OCI-LY1 (cell line): ENCODE data around the gene RNF11.
A peak's percentile ranks its signal among the peaks of the same experiment; 100 is the strongest.

Experiments used
- H2AFZ ChIP-seq: fragments of 200-600 bp; sonication (generic), shearing (Covaris generic); 2 replicates; pipeline ENCODE4 v1.6.0; 2014; ENCODE audit warnings: antibody characterized with exemption, mild to moderate bottlenecking, low read length
- H3F3A ChIP-seq: fragments of 200-600 bp; sonication (generic), shearing (Covaris generic); 2 replicates; pipeline ENCODE4 v1.6.0; 2014; ENCODE audit warnings: mild to moderate bottlenecking, antibody characterized with exemption, low read length, moderate library complexity; ENCODE audit not compliant: insufficient read depth
- H3K27ac ChIP-seq: fragments of 200-600 bp; sonication (generic); 2 replicates; pipeline ENCODE4 v1.5.1; 2014; ENCODE audit warnings: low read length, mixed run types, mild to moderate bottlenecking, low read depth; ENCODE audit not compliant: poor library complexity, severe bottlenecking
- H3K27me3 ChIP-seq: fragments of 200-600 bp; sonication (generic); 2 replicates; pipeline ENCODE4 v1.6.0; 2014; ENCODE audit warnings: antibody characterized with exemption, mild to moderate bottlenecking, low read length, moderate library complexity; ENCODE audit not compliant: insufficient read depth
- H3K36me3 ChIP-seq: fragments of 200-600 bp; sonication (generic); 2 replicates; pipeline ENCODE4 v1.6.1; 2014; ENCODE audit warnings: mild to moderate bottlenecking, antibody characterized with exemption, low read length, moderate library complexity, mixed read lengths; ENCODE audit not compliant: insufficient read depth
- H3K4me1 ChIP-seq: fragments of 200-600 bp; sonication (generic); 2 replicates; pipeline ENCODE4 v1.5.1; 2014; ENCODE audit warnings: mild to moderate bottlenecking, low read length, moderate library complexity; ENCODE audit not compliant: insufficient read depth, severe bottlenecking
- H3K4me2 ChIP-seq: fragments of 200-600 bp; sonication (generic), shearing (Covaris generic); 2 replicates; pipeline ENCODE4 v1.6.1; 2014; ENCODE audit warnings: low read length
- H3K4me3 ChIP-seq: fragments of 200-600 bp; sonication (generic); 2 replicates; pipeline ENCODE4 v1.5.1; 2014; ENCODE audit warnings: low read length, low read depth, mild to moderate bottlenecking, mixed read lengths; ENCODE audit not compliant: poor library complexity, severe bottlenecking
- H3K79me2 ChIP-seq: fragments of 200-600 bp; shearing (Covaris generic); 2 replicates; pipeline ENCODE4 v1.6.1; 2016; ENCODE audit warnings: mixed run types, low read length, mixed read lengths; ENCODE audit not compliant: insufficient read depth
- H3K9ac ChIP-seq: fragments of 200-600 bp; sonication (generic), shearing (Covaris generic); 2 replicates; pipeline ENCODE4 v1.6.1; 2014; ENCODE audit warnings: mild to moderate bottlenecking, low read length, mixed read lengths
- H3K9me2 ChIP-seq: fragments of 200-600 bp; sonication (generic), shearing (Covaris generic); 2 replicates; pipeline ENCODE4 v1.6.1; 2014; ENCODE audit warnings: low read depth, mild to moderate bottlenecking, low read length, mixed read lengths
- H3K9me3 ChIP-seq: fragments of 200-600 bp; shearing (Covaris generic); 2 replicates; pipeline ENCODE4 v1.6.1; 2014; ENCODE audit warnings: low read length, mixed read lengths
- H4K20me1 ChIP-seq: fragments of 200-600 bp; sonication (generic), shearing (Covaris generic); 2 replicates; pipeline ENCODE4 v1.6.0; 2016; ENCODE audit warnings: mild to moderate bottlenecking, low read length; ENCODE audit not compliant: insufficient read depth
- EZH2 ChIP-seq: fragments of 200-600 bp; sonication (generic), shearing (Covaris generic); IDR thresholded peaks from 2 replicates; pipeline ENCODE4 v1.8.0; 2017; ENCODE audit warnings: borderline replicate concordance, mixed run types, mild to moderate bottlenecking, antibody characterized with exemption, low read length, moderate library complexity, mixed read lengths
- TF ChIP-seq, protein P1 (sequence below): fragments of 200-600 bp; sonication (generic), shearing (Covaris generic); IDR thresholded peaks from 2 replicates; pipeline ENCODE4 v1.5.1; 2017; ENCODE audit warnings: mild to moderate bottlenecking, antibody characterized with exemption, low read length, moderate library complexity, mixed read lengths

RNF11 gene

GRCh38 chr1:51190961-51191360 is 45.1 kb upstream of the RNF11 start:
- no peak overlapping the region for H2AFZ ChIP-seq
- no peak for TF ChIP-seq EZH2
- TF ChIP-seq, protein P1, sequence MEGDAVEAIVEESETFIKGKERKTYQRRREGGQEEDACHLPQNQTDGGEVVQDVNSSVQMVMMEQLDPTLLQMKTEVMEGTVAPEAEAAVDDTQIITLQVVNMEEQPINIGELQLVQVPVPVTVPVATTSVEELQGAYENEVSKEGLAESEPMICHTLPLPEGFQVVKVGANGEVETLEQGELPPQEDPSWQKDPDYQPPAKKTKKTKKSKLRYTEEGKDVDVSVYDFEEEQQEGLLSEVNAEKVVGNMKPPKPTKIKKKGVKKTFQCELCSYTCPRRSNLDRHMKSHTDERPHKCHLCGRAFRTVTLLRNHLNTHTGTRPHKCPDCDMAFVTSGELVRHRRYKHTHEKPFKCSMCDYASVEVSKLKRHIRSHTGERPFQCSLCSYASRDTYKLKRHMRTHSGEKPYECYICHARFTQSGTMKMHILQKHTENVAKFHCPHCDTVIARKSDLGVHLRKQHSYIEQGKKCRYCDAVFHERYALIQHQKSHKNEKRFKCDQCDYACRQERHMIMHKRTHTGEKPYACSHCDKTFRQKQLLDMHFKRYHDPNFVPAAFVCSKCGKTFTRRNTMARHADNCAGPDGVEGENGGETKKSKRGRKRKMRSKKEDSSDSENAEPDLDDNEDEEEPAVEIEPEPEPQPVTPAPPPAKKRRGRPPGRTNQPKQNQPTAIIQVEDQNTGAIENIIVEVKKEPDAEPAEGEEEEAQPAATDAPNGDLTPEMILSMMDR, result no peak
- H3K36me3 ChIP-seq, result no peaks in the 10 kb centered on the region

GRCh38 chr1:51192213-51192843 is 43.7 kb upstream of the RNF11 start:
- no peaks in the 10 kb centered on the region for H3K79me2 ChIP-seq
- H3K4me3 ChIP-seq, result no peak overlapping the region
- H3K27me3 ChIP-seq, result no peaks in the 10 kb centered on the region
- no peaks in the 10 kb centered on the region for H3K4me1 ChIP-seq
- no peak overlapping the region for H3K9ac ChIP-seq
- no peaks in the 10 kb centered on the region for H3K9me3 ChIP-seq
- no peaks in the 10 kb centered on the region for H3K36me3 ChIP-seq
- no peak overlapping the region for H2AFZ ChIP-seq
- H3K27ac ChIP-seq, result no peak overlapping the region
- H3K9me2 ChIP-seq, result no peaks in the 10 kb centered on the region
- no peaks in the 10 kb centered on the region for H3F3A ChIP-seq
- H4K20me1 ChIP-seq, result no peaks in the 10 kb centered on the region
- TF ChIP-seq EZH2, result no peak
- TF ChIP-seq, protein P1, result peak; percentile 71
- no peak overlapping the region for H3K4me2 ChIP-seq

More at GRCh38 chr1:51190961-51191360, 45.1 kb upstream of the RNF11 start:
- H3K27ac ChIP-seq, result no peak overlapping the region
- no peak overlapping the region for H3K4me3 ChIP-seq
- no peaks in the 10 kb centered on the region for H3K27me3 ChIP-seq
- no peak overlapping the region for H3K4me2 ChIP-seq
- H3K9me2 ChIP-seq, result no peaks in the 10 kb centered on the region
- H3K79me2 ChIP-seq, result no peaks in the 10 kb centered on the region
- no peaks in the 10 kb centered on the region for H3K9me3 ChIP-seq
- no peaks in the 10 kb centered on the region for H3K4me1 ChIP-seq
- H3K9ac ChIP-seq, result no peak overlapping the region
- H3F3A ChIP-seq, result no peaks in the 10 kb centered on the region
- no peaks in the 10 kb centered on the region for H4K20me1 ChIP-seq

GRCh38 chr1:51193564-51193963 is 42.5 kb upstream of the RNF11 start:
- H3K4me3 ChIP-seq, result no peak overlapping the region
- no peaks in the 10 kb centered on the region for H3K36me3 ChIP-seq
- no peaks in the 10 kb centered on the region for H3K27me3 ChIP-seq
- TF ChIP-seq, protein P1, result no peak
- TF ChIP-seq EZH2, result no peak
- H3K9ac ChIP-seq, result no peak overlapping the region
- H3K27ac ChIP-seq, result no peak overlapping the region
- no peaks in the 10 kb centered on the region for H3K9me2 ChIP-seq
- no peaks in the 10 kb centered on the region for H4K20me1 ChIP-seq
- no peak overlapping the region for H2AFZ ChIP-seq
- H3K4me1 ChIP-seq, result no peaks in the 10 kb centered on the region
- no peaks in the 10 kb centered on the region for H3K79me2 ChIP-seq
- H3F3A ChIP-seq, result no peaks in the 10 kb centered on the region
- no peaks in the 10 kb centered on the region for H3K9me3 ChIP-seq
- no peak overlapping the region for H3K4me2 ChIP-seq
